PC-3 (cell line): ENCODE results near the gene GPRC5C. TPM values are rescaled to one million over a fixed set of nuclear protein-coding genes. Genes with fewer than 3 reads are reported as not detected.

Experiments used
- ATAC-seq: fragments of 200-7000 bp; cut with Tn5 transposase; 2 replicates; pipeline ENCODE4 v1.9.1; 2020; ENCODE audit warnings: mild to moderate bottlenecking, moderate library complexity
- BruUV-seq: library from RNA; stranded (reverse); fragments of 400-500 nt; replicated peaks from 2 replicates; lab custom pipeline; 2021; lab: Mats Ljungman, UMichigan
- CTCF ChIA-PET: fragments of 300-600 bp; sonication (Branson Sonifier 250); formaldehyde crosslinking; loops from one replicate; lab custom pipeline; 2022; ENCODE audit warnings: antibody characterized with exemption; lab: Charles Lee
- POLR2A ChIA-PET: fragments of 300-600 bp; sonication (Branson Sonifier 250); formaldehyde crosslinking; loops from one replicate; lab custom pipeline; 2022; ENCODE audit warnings: antibody characterized with exemption; ENCODE audit not compliant: unreplicated experiment; lab: Charles Lee
- DNase-seq: peaks from one replicate; pipeline ENCODE4 v3.0.0-alpha.2; 2015
- H2AFZ ChIP-seq: fragments of 300-600 bp; sonication (generic); 2 replicates; pipeline ENCODE4 v1.6.0; 2016; ENCODE audit warnings: antibody characterized with exemption, low read length
- H3F3A ChIP-seq: fragments of 300-600 bp; sonication (generic); one replicate; pipeline ENCODE4 v1.6.0; 2017; ENCODE audit warnings: antibody characterized with exemption, low read length, control low read depth, mild to moderate bottlenecking; ENCODE audit not compliant: unreplicated experiment
- H3K27ac ChIP-seq: fragments of 300-600 bp; sonication (generic); 2 replicates; pipeline ENCODE4 v1.5.1; 2016; ENCODE audit warnings: mild to moderate bottlenecking, low read length
- H3K27me3 ChIP-seq: fragments of 300-600 bp; sonication (generic); 2 replicates; pipeline ENCODE4 v1.6.1; 2016; ENCODE audit warnings: low read length, mixed read lengths
- H3K36me3 ChIP-seq: fragments of 300-600 bp; sonication (generic); 2 replicates; pipeline ENCODE4 v1.6.1; 2016; ENCODE audit warnings: low read depth, mixed run types, low read length, mixed read lengths
- H3K4me1 ChIP-seq: fragments of 300-600 bp; sonication (generic); 2 replicates; pipeline ENCODE4 v1.5.1; 2016; ENCODE audit warnings: low read length; ENCODE audit not compliant: insufficient read depth
- H3K4me2 ChIP-seq: fragments of 300-600 bp; sonication (generic); 2 replicates; pipeline ENCODE4 v1.6.0; 2016; ENCODE audit warnings: low read length
- H3K4me3 ChIP-seq: fragments of 300-600 bp; sonication (generic); 2 replicates; pipeline ENCODE4 v1.5.1; 2016; ENCODE audit warnings: mild to moderate bottlenecking, low read length, mixed read lengths
- H3K79me2 ChIP-seq: fragments of 300-600 bp; sonication (generic); 2 replicates; pipeline ENCODE4 v1.6.1; 2017; ENCODE audit warnings: low read length, mixed read lengths
- H3K9ac ChIP-seq: fragments of 300-600 bp; sonication (generic); 2 replicates; pipeline ENCODE4 v1.6.0; 2016; ENCODE audit warnings: mild to moderate bottlenecking, low read length
- H3K9me2 ChIP-seq: fragments of 300-600 bp; sonication (generic); replicated peaks from 2 replicates; pipeline ENCODE4 v1.6.1; 2016; ENCODE audit warnings: mixed run types, low read length, mixed read lengths
- H3K9me3 ChIP-seq: fragments of 300-600 bp; sonication (generic); 2 replicates; pipeline ENCODE4 v1.6.1; 2016; ENCODE audit warnings: low read length, mixed read lengths
- H4K20me1 ChIP-seq: fragments of 300-600 bp; sonication (generic); 2 replicates; pipeline ENCODE4 v1.6.1; 2016; ENCODE audit warnings: low read length, mixed read lengths
- EZH2 ChIP-seq: fragments of 300-600 bp; sonication (generic); IDR thresholded peaks from one replicate; pipeline ENCODE4 v1.6.1; 2017; ENCODE audit warnings: antibody characterized with exemption, mild to moderate bottlenecking, low read length; ENCODE audit not compliant: unreplicated experiment
- EZH2phosphoT487 ChIP-seq: fragments of 300-600 bp; sonication (generic); IDR thresholded peaks from 2 replicates; pipeline ENCODE4 v1.6.1; 2018; ENCODE audit warnings: mild to moderate bottlenecking, antibody characterized with exemption, low read length, borderline replicate concordance
- intact Hi-C: fragments of 100-400 bp; cut with micrococcal nuclease; formaldehyde crosslinking; loops from 2 replicates; pipeline ENCODE4 v1.9.0; 2023
- total RNA-seq: library from RNA; depleted of rRNA; stranded (reverse); fragments of >200 nt; gene quantifications from 2 replicates; pipeline ENCODE4 v1.2.3, GENCODE V29; 2014
- TF ChIP-seq, protein P1 (sequence below): fragments of 300-600 bp; sonication (generic); conservative IDR thresholded peaks from 2 replicates; pipeline ENCODE4 v1.5.1; 2017; ENCODE audit warnings: antibody characterized with exemption, low read depth, mild to moderate bottlenecking, low read length

The GPRC5C gene
- total RNA-seq, 1 experiment from 2014 or later, result 209 TPM

DNA sequence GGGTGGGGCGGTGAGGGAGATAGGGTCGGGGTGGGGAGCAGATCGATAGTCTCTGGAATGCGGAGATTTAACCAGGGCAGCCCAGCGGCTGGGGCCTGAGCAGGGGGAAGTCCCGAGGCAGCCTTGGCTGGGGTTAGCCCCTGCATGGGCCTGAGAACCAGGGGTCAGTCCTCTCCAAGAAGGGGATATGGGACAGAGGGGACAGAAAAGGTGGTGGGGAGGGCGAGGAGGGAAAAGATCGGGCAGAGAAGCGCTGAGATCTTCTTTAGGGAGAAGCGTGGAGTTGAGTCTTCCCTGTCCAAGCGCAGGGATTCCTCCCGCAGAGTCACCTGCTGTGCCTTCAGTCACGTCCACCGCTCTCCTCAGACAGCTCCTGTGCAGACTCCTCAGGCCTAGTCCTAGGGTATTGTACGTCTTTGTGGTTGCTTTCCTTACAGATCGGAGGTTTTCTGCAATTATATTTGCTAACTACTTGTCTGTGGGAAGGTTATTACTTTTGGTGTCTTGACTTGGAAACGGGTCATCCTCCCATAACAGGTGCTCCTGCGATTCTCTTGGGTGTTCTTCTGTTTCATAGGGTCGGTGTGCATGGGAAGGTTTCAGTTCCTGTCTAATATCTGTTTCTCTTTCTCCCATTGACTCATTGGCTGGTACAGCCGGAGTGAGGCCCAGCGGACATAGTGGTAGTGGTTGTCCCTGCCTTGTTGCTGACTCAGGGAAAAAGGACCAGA, 35.5 kb downstream of the GPRC5C start:
- no peak overlapping the region for H3K27ac ChIP-seq
- no peak overlapping the region for H3K4me2 ChIP-seq
- no peaks in the 10 kb centered on the region for H4K20me1 ChIP-seq
- peaks cover 16% of the 10 kb centered on the region; the same call in 1 of the 2 replicates for H3K27me3 ChIP-seq
- ChIA-PET CTCF (no interaction called here), POLR2A (interaction anchor here (0.6 kb wide), 1 partner anchor 199 kb away, joined by 4 read pairs; no protein-coding TSS in a partner anchor)
- no peaks in the 10 kb centered on the region for H3K9me3 ChIP-seq
- H3K36me3 ChIP-seq, result no peaks in the 10 kb centered on the region
- no peak overlapping the region for H2AFZ ChIP-seq
- H3K9me2 ChIP-seq, result no peaks in the 10 kb centered on the region
- H3K4me3 ChIP-seq, result no peak overlapping the region
- no peaks in the 10 kb centered on the region for H3K4me1 ChIP-seq
- H3K79me2 ChIP-seq, result no peaks in the 10 kb centered on the region
- intact Hi-C loops, result no loop called here
- H3F3A ChIP-seq, result no peaks in the 10 kb centered on the region
- no peak overlapping the region for H3K9ac ChIP-seq
- BruUV-seq, result no TSS peak
- DNase-seq, result no peak
- no peak for ATAC-seq
- TF ChIP-seq, protein P1, sequence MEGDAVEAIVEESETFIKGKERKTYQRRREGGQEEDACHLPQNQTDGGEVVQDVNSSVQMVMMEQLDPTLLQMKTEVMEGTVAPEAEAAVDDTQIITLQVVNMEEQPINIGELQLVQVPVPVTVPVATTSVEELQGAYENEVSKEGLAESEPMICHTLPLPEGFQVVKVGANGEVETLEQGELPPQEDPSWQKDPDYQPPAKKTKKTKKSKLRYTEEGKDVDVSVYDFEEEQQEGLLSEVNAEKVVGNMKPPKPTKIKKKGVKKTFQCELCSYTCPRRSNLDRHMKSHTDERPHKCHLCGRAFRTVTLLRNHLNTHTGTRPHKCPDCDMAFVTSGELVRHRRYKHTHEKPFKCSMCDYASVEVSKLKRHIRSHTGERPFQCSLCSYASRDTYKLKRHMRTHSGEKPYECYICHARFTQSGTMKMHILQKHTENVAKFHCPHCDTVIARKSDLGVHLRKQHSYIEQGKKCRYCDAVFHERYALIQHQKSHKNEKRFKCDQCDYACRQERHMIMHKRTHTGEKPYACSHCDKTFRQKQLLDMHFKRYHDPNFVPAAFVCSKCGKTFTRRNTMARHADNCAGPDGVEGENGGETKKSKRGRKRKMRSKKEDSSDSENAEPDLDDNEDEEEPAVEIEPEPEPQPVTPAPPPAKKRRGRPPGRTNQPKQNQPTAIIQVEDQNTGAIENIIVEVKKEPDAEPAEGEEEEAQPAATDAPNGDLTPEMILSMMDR, result no peak
- TF ChIP-seq EZH2 (no peak), EZH2phosphoT487 (no peak)

DNA sequence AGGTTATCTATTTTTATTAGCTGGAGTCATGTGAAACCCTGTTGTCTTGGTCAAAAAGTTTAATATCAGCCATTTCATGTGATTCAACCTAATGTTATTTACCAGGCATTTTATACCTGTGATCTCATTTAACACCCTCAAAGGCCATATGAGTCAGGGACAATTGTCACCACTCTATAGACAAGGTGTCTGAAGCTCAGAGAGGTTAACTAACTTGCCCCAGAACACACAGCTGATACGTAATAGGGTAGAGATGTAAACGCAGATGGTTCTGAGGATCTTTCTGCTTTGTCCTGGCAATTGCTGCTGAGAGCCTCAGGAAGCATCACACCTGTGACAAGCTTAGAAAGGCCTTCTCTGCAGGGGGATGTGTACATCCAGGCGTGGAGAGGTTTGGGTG, 39.5 kb downstream of the GPRC5C start:
- Histone ChIP-seq H3K36me3 (no peaks in the 10 kb centered on the region), H2AFZ (no peak overlapping the region), H3K27ac (no peak overlapping the region), H3K4me3 (no peak overlapping the region), H4K20me1 (no peaks in the 10 kb centered on the region), H3K4me1 (no peaks in the 10 kb centered on the region), H3K9me2 (no peaks in the 10 kb centered on the region), H3K9me3 (no peaks in the 10 kb centered on the region), H3K79me2 (no peaks in the 10 kb centered on the region), H3K4me2 (no peak overlapping the region), H3K9ac (no peak overlapping the region), H3F3A (no peaks in the 10 kb centered on the region), H3K27me3 (peaks cover 30% of the 10 kb centered on the region)
- ATAC-seq (no peak; the same call in 1 of the 2 replicates), DNase-seq (no peak)
- no TSS peak for BruUV-seq
- ChIA-PET POLR2A (no interaction called here), CTCF (no interaction called here)
- TF ChIP-seq EZH2 (no peak), EZH2phosphoT487 (no peak)
- TF ChIP-seq, protein P1, result no peak
- intact Hi-C loops, result no loop called here

DNA sequence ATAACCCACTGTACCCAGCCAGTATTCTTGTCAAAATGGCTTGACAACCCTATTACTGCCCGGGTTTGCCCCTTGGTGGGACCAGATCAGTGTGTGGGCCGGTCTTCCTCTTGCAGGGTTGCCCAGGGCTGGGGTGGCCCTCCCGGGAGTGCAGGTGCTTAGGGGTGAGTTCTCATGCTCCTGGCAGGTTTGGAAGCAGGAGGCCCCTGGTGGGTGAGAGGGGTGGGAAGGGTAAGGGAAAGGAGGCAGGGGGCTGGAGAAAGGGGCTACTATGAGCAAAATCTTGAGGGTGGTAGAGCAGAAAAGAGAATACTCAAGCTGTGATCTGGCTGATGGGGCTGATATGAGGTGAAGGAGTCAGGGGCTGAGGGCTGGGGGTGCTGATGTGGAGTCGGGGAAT, 41.0 kb downstream of the GPRC5C start:
- no TSS peak for BruUV-seq
- Histone ChIP-seq H3K9me3 (no peaks in the 10 kb centered on the region), H3K27ac (no peak overlapping the region), H3K9ac (no peak overlapping the region), H3K9me2 (no peaks in the 10 kb centered on the region), H3K79me2 (no peaks in the 10 kb centered on the region), H3F3A (no peaks in the 10 kb centered on the region), H3K27me3 (peaks cover 32% of the 10 kb centered on the region), H3K4me3 (no peak overlapping the region), H4K20me1 (no peaks in the 10 kb centered on the region), H3K4me1 (no peaks in the 10 kb centered on the region), H3K36me3 (no peaks in the 10 kb centered on the region), H3K4me2 (no peak overlapping the region), H2AFZ (no peak overlapping the region)
- no peak for ATAC-seq
- TF ChIP-seq EZH2phosphoT487 (no peak), EZH2 (no peak)
- TF ChIP-seq, protein P1, result no peak
- DNase-seq, result no peak
- ChIA-PET POLR2A (no interaction called here), CTCF (interaction anchor here (0.6 kb wide), 1 partner anchor 105 kb away, joined by 5 read pairs; no protein-coding TSS in a partner anchor)
- intact Hi-C loops, result no loop called here
